HT-29 (cell line): ENCODE results near the gene PTPRN2. TPM values are rescaled to one million over a fixed set of nuclear protein-coding genes. Genes with fewer than 3 reads are reported as not detected.
"Not testable (repeated sequence)": the region's sequence is repeated elsewhere in the genome, so short reads cannot be mapped to it uniquely, and the experiment has no call there.

Experiments
- DNase-seq: peaks from one replicate; pipeline ENCODE4 v3.0.0-alpha.2; 2015; ENCODE audit warnings: low spot score
- total RNA-seq: library from RNA; depleted of rRNA; stranded (reverse); fragments of >200 nt; shearing (Covaris generic); gene quantifications from 2 replicates; pipeline ENCODE4 v1.2.3, GENCODE V29; 2014

The PTPRN2 gene
- total RNA-seq, 1 experiment from 2014 or later: 1.7 TPM

DNA sequence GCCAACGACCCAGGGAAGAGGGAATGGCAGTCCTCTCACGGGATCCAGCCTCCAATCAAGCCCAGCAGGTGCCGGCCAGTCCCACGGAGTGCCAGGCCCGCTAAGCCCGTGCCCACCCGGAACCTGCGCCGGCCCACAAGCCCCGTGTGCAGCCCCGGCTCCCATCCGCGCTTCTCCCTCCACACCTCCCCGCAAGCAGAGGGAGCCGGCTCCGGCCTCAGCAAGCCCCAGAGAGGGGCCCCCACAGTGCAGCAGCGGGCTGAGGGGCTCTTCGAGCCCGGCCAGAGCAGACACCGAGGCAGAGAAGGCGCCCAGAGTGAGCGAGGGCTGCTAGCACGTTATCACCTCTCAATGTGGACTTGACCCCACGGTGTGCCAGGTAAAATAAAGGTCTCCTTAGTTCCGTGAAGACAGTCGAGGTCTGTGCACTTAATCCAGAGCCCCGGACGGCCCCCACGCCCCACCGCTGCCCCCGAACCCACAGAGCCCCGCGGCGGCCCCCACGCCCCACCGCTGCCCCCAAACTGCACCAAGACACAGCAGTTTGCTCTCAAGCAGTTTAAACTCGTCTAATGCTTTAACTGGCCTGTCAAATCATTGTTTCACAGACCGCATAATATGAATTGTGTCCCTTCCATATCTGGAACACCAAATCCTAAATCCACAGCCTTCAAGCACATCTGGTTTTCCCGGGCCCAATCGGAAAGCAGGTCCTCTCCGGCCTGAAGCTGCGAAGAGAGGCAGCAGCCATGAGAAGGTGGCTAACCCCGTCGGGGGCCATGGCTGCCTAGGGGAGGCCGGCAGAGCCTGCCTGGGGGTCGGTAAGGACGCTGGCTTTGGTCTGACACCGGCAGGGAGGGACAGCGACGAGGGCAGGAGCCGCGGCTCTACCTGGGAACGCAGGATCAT lies 307.8 kb downstream of the PTPRN2 start:
- DNase-seq: no peak

DNA sequence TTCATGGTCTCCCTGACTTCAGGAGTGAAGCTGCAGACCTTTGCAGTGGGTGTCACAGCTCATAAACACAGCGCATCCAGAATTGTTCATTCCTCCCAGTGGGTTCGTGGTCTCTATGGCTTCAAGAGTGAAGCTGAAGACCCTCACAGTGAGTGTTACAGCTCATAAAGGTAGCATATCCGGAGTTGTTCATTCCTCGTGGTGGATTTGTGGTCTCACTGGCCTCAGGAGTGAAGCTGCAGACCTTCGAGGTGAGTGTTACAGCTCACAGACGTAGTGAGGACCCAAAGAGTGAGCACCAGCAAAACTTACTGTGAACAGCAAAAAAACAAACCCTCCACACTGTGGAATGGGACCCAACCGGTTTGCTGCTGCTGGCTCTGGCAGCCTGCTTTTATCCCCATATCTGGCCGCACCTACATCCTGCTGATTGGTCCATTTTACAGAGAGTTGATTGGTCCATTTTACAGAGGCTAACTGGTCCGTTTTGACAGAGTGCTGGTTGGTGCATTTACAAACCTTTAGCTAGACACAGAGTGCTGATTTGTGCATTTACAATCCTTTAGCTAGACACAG lies 308.8 kb downstream of the PTPRN2 start:
- DNase-seq: no peak

DNA sequence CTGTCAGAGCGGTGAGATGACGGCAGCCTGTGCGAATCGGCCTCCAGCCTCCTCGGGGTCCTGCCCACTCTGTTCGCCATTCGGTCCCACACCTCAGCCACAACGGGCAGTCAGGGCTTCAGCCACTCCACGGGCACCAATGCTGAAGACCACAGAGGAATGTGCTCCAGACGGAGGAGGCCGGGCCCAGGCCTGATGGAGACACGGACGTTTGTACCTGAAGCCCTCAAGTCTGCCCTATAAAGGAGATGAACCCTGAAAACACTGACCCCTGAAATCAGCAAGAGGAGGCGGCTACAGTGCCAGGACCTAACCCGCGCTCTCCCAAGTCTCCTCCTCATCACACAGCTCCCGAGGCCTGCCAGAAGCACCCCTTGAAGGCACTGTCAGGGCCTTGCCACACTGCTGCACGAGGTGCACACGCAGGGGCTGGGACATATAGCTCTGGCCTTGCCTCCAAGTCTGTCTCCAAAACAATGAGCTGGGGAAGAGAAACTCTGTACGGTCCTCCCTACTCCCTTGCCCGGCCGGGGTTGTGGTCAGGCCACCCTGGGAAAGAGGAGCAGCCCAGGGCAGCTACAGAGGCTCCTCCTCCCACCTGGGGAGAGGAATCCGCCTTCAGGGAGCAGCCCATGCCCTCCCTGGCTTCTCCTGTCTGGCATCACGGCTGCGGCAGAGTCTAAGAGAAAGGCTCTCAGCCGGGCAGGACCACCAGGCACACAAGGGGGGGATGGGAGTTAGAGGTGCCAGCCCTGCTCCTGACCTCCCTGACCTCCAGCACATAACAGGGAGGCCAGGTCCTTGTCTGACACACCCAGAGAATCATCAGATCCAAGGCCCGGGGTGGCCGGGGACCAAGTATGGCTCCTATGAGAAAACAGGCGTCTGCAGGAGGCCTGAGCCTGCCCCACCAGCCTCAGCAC lies 310.1 kb downstream of the PTPRN2 start:
- no peak for DNase-seq

DNA sequence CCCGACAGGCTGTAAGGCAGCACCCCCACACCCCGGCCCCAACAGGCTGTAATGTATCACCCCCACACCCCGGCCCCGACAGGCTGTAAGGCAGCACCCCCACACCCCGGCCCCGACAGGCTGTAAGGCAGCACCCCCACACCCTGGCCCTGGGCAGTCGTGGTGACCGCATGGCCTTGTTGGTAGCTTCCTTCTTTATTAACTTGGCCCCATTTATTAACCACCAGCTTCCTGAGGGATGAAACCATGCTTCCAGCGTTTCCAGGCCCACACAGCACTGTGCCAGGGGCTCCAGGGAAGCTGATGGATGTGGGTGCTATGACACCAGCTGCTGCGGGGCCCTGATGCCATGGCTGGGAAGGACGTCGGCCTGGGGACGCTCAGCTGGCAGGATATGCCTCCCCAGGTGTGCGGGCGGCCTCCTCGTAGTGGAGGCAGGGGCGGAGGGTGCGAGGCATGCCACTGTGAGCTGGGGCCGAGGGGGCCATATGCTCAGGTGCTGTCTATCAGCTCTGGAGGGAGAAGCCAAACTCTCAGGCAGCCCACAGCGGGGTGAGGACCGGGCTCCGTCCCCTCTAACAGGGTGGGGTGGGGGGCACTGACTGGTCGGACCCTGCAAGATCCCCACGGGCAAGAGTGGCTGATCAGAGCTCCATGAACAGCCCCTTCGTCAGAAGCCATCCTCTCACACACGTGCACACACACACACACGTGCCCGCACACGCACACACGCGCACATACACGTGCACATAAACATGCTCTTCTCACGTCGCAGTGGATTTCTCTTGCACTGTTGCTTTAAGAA lies 311.0 kb downstream of the PTPRN2 start:
- DNase-seq: no peak

DNA sequence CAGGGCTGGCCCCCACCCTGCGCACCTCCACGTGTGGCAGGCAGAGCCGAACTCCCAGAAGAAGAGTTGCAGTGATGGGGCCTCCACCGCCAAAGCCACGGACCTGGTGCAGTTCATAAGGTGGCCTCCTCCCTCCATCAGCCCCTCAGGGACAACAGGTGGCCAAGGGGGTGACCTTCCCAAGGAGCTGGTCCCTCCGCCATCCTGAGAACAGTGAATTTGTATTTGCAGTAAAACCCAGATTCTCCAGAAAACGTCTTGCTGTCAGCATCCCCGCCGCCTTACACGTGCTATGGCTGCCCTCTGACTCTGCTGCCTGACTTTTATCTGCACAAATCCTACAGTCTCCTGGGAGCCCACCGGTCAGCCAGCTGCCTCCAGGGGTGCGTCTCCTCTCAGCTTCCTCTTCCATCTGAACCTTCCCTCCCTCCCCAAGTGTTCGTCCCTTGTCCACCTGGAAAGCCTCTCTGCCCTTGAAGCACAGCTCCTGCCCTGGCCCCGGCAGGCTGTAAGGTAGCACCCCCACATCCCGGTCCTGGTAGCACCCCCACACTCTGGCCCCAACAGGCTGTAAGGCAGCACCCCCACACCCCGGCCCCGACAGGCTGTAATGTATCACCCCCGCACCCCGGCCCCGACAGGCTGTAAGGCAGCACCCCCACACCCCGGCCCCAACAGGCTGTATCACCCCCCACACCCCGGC lies 311.8 kb downstream of the PTPRN2 start:
- DNase-seq: no peak

DNA sequence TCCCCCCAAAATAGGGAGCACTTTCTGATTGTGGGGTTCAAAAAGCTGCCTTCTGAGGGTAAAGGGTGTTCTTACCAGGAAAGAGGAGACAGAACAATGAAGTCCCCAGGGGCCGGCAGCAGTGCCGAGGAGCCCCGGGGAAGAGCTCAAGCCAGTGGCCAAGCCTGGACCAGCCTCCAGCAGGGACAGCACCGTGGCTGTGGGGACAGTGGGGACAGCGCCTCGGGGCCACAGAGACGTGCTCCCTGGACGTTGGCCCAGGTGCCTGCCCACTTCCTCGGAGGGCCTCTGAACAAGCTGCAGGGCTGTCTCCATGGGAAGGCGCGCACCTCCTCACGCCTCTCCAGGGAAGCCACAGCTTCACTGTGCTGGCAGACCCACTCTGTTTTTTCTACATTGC lies 312.6 kb downstream of the PTPRN2 start:
- no peak for DNase-seq

DNA sequence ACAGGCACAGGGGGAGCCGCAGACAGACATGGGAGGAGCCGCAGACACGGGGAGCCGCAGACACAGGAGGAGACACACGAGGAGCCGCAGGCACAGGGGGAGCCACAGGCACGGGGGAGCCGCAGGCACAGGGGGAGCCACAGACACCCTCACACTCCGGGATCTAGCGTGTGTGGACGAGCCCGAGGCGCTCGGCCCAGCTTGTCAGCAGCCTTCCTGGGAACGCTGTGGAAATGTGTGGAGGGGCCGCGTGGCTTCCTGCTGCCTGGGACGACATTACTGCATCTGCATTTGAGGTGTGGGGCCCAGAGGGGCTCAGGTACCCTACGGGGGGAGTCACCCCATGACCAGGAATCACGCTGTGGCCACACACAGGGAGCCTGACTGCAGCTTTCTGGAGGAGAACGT lies 313.2 kb downstream of the PTPRN2 start:
- DNase-seq: no peak

DNA sequence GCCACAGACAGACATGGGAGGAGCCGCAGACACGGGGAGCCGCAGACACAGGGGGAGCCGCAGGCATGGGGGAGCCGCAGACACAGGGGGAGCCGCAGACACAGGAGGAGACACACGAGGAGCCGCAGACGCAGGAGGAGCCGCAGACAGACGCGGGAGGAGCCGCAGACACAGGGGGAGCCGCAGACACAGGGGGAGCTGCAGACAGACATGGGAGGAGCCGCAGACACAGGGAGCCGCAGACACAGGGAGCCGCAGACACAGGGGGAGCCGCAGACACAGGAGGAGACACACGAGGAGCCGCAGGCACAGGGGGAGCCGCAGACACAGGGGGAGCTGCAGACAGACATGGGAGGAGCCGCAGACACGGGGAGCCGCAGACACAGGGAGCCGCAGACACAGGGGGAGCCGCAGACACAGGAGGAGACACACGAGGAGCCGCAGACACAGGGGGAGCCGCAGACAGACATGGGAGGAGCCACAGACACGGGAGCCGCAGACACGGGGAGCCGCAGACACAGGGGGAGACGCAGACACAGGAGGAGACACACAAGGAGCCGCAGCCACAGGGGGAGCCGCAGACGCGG lies 313.8 kb downstream of the PTPRN2 start:
- DNase-seq: not testable (repeated sequence)

DNA sequence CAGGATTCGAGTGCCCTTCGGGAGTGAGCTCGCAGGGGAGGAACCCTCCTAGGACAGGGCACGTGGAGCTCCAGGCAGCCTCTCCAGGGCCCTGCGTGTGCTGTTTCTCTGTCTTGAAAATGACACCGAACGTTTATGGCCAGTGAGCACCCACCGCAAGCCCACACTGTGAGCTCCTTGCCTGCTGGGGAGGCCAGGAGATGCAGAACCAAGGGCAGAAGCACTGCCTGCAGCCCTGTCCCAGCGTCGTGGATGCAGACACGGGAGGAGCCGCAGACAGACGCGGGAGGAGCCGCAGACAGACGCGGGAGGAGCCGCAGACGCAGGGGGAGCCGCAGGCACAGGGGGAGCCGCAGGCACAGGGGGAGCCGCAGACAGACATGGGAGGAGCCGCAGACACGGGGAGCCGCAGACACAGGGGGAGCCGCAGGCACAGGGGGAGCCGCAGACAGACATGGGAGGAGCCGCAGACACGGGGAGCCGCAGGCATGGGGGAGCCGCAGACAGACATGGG lies 314.4 kb downstream of the PTPRN2 start:
- no peak for DNase-seq

DNA sequence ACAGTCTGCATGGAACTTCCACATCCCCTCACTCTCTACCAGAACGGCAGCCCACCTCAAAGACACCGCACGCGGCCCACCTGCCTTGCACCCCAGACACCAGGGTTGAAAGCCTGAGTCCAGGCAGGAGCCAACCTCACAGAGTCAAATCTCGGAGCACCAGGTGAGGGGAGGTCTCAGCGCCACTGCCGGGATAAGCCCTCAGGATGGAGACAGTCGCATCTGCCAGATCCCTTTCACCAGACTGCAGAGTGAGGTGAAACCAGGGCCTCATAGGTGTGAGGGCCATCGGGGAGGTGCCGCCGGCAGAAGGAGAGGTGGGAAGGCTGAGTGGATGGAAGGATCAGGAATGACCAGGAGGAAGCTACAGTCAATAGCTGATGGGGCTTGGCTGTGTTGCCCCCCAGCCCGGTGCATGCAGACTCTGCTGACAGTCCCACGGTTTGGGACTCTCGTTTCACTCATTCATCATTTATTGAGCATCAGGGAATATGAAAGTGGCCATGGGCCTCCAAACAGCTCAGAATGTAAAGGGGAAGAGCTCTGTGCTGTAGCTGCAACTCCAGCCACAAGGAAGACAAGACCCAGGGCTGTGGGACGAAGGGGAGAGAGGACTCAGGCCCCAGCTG lies 315.0 kb downstream of the PTPRN2 start:
- no peak for DNase-seq

DNA sequence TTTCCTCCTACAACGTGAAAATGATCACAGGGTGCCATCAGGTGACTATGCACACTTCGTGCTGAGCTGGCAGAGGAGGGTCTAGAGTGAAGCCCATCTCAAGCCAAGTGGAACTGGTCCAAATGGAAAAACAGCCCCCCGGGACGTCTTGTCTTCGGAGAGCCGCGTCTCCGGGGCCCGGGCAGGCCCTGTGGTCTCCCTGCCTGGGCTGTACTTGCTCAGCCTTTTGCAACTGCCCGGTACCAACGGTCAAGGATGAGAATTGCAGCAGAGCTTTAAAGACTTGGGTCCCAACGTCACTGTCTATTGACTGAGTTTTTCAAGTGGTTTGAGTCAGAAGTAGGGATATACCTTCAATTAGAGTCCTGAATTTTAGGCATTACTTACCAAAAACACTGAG lies 315.5 kb downstream of the PTPRN2 start:
- no peak for DNase-seq

DNA sequence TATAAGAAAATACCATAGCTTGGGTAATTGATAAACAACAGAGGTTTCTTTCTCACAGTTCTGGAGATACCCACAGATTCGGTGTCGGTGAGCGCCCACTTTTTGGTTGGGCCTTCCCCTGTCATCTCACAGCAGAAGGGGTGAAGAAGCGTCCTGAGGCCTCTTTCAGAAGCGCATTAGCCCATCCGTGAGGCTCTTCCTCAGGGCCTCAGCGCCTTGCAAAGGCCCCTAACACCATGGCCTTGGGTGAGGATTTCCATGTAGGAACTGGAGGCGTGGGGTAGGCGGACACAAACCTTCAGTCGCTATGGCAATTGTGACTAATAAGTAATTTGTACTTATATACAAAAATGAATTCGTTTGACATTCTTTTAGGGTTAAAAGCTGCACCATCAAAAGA lies 316.0 kb downstream of the PTPRN2 start:
- no peak for DNase-seq

DNA sequence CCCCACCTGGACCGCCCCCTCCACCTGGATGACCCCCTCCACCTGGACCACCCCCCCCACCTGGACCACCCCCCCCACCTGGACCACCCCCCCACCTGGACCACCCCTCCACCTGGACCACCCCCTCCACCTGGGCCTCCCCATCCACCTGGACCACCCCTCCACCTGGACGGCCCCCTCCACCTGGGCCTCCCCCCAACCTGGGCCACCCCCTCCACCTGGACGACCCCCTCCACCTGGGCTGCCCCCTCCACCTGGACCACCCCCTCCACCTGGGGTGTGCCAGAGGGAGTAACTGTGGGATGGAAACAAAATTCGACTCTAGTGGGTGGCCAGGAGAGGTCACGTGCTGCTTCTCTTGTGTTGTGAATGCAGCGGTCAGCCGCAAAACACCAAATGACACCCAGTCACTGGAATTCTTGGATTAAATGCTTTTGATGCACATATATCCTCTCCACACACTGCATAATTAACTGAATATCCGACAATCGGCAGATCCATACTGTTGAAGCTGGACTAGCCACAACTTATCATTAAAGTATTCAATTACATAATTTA lies 316.7 kb downstream of the PTPRN2 start:
- no peak for DNase-seq

DNA sequence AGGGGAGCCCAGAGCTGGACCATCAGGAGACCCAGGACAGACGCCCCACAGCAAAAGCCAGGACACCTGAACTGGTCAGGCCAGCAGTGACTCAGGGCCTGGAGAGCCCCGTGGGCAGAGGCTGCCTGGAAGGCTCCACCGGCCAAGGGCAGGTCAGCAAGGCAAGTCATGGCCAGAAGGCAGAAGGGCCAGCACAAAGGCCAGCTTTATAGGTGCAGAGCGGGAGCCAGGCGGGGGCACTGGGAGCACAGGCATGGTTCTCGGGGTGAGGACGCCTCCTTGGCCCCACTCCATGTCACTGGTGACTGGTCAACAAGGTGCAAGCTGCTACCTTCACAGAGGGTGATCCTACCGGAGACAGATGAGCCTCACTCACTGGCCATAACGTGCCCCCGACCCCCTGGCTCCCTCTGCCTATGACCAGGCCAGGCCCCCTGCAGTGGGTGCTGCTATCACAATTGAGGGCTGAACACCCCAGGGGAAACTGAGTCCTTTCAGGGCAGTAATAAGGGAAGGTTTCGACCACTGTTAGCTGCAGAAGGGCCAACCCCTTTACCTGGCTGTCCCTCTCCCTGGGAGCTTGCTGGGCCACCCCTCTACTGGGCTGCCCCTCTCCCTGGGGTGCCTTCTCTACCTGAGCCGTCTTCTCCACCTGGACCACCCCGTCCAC lies 317.4 kb downstream of the PTPRN2 start:
- DNase-seq: no peak

DNA sequence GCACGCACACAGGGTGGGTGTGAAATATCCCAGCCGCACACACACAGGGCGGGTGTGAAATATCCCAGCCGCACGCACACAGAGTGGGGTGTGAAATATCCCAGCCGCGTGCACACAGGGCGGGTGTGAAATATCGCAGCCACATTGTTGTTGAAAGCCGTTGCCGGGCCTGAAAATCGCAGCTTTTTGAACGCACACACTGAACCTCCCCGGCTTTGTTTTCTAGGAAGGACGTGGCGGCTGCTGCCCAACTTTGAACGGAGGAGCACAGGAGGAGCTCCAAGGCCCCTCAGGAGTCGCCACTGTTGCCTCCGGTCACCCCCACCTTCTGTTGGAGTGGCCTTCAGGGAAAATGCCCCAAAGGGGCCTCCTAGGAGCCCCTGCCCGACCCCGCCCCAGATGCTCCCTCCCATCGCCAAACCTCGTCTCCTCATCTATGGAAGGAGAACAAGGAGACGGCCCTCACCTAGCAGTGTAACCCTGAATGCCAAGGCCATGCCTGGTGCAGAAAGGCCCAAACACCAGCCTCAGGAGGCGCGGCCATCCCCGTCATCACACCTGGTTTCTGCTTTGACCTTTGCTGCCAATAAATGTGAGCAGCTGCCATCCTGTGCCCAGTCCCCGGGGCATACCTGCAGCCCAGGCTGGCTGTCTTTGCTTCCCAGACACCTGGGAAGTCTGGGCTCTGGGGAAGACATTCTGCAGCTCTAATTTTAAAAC lies 318.6 kb downstream of the PTPRN2 start:
- DNase-seq: no peak

DNA sequence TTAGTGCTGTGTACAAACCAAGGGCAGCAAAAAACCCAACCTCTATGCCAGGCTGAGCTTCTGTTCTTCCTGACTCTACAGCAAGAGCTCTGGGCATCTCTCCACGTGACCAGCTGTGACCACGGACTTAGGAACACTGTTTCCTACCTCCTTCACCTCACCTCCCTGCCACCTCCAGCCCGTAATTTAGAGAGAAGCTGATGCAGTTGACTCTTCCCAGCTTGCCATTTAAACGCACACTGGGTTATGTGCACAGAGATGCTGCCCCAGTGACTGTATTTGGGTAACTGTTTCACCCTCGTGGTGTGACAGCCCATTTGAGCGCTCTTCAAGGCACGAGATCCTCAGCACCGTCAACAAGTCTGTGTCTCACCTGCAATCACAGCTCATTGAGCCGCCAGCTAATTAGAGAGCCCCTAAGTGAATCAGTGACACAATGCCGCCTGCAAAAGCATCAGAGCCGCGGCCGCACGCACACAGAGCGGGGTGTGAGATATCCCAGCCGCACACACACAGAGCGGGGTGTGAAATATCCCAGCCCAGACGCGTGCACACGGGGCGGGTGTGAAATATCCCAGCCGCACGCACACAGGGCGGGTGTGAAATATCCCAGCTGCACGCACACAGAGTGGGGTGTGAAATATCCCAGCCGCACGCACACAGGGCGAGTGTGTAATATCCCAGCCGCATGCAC lies 319.7 kb downstream of the PTPRN2 start:
- DNase-seq: no peak
